Measurements from ENCODE around the gene KIAA0753.

DNA sequence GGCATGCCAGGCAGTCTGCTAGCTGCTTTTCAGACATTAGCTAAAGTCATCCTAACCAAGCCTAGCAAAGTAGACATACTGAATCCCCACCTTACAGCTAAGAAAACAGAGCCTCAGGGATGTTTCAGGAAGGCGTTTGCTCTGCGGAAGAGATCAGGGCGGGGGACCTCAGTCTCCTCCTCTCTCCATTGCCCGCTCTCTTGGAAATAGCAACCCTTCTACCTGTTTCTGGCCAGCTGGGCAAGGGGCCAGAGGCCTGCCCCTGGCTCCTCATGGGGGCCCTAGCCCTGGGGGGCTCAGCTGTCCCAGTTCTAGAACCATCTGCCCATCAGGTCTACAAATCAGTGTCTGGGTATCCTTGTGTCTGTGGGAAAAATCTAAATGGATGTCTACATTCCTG lies 98.6 kb downstream of the KIAA0753 start:
- TF ChIP-seq, protein P1, sequence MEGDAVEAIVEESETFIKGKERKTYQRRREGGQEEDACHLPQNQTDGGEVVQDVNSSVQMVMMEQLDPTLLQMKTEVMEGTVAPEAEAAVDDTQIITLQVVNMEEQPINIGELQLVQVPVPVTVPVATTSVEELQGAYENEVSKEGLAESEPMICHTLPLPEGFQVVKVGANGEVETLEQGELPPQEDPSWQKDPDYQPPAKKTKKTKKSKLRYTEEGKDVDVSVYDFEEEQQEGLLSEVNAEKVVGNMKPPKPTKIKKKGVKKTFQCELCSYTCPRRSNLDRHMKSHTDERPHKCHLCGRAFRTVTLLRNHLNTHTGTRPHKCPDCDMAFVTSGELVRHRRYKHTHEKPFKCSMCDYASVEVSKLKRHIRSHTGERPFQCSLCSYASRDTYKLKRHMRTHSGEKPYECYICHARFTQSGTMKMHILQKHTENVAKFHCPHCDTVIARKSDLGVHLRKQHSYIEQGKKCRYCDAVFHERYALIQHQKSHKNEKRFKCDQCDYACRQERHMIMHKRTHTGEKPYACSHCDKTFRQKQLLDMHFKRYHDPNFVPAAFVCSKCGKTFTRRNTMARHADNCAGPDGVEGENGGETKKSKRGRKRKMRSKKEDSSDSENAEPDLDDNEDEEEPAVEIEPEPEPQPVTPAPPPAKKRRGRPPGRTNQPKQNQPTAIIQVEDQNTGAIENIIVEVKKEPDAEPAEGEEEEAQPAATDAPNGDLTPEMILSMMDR (IDR thresholded peaks at IDR 0.05; ENCODE audit: low read depth, low read length, poor library complexity, severe bottlenecking), result no peak
- TF ChIP-seq EZH2phosphoT487 (IDR thresholded peaks at IDR 0.05; ENCODE audit: borderline replicate concordance, low read length), result no peak
